Activated CD4-positive, CD25-positive, alpha-beta regulatory T cell treated with anti-CD3 and anti-CD28 coated beads, Interleukin-2, amount 50 U/mL, for 24 hours (primary cell): ENCODE measurements around the gene HADH.
A peak's percentile ranks its signal among the peaks of the same experiment; 100 is the strongest.

Source experiments
- ATAC-seq, 2 donors: fragments of 150-1000 bp; cut with Tn5 transposase; one replicate each; pipeline ENCODE4 v1.10.0; 2021; ENCODE audit warnings: mild to moderate bottlenecking in 1 of 2, moderate library complexity in 1 of 2

The HADH gene

DNA sequence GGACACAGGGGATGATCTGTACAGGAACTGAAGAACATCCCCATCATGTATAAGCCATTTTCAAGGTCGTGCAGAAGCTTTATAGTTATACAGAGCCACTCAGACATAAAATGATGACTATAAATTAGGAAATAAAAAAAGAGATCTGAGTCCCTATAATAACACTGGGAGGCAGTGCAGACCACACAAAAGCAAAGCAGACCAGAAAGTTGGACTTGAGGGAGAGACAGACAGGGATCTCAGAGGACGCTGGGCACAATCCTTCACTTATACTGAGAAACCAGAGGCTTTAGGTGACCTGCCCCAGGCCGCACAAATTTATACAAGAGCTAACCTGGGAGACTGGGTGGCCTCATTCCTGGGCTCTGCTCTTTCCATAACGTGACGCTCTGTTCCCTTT, 70.5 kb downstream of the HADH start:
- no peak for ATAC-seq

- ATAC-seq, result no peak
Observed at GRCh38 chr4:108060686-108061321, 71.1 kb downstream of the HADH start.

GRCh38 chr4:108068442-108068841, 78.8 kb downstream of the HADH start:
- ATAC-seq, result no peak

DNA sequence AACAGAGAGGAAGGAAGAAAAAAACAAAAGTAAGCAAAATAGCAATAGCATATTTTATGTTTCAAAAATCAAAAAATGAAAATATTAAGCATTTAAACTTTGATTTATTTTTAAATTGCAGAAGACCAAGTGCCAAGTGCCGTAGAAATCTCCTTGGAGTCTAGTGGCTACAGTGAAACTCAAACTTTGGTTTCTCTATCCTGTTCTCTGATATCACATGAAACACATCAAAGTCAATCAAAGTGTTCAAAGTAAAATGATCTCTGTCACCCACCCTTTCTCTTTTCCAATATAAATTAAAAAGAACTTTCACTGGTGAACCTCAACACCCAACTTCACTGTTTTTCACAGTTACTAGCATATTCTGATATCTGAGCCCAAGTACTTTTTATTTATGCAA, 81.1 kb downstream of the HADH start:
- ATAC-seq, result no peak

DNA sequence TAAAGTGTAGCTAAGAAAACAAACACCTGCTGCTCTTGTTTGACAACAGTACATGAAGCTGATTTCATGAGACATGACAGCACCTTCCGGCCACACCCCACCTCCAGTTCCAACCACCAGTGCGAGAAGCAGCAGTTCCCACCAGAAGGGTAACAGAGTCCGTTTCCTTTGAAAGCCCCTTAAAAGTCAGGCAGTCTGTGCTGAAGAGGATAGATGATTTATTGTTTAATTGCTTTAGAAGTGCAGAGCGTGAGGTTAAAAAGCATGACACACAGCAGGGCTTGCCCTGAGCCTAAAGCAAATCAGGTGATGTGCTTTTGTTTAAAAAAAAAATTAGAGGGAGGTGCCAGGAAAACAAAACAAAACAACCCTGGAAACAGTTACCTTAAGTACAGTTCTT, 82.6 kb downstream of the HADH start:
- peak; percentile 65 to 77 for ATAC-seq

- ATAC-seq, result peak in 1 of 2 donors; percentile 49
Observed at GRCh38 chr4:108078024-108078733, 88.5 kb downstream of the HADH start.

- peak; percentile 55 to 62 for ATAC-seq
Observed at GRCh38 chr4:108080747-108081146, 91.1 kb downstream of the HADH start.

- ATAC-seq, result peak; percentile 25 to 29
Observed at GRCh38 chr4:108081256-108081655, 91.6 kb downstream of the HADH start.
